Measurements from ENCODE around the gene PUM1.
"Not testable (repeated sequence)": the region's sequence is repeated elsewhere in the genome, so short reads cannot be mapped to it uniquely, and the experiment has no call there.

Gene PUM1

DNA sequence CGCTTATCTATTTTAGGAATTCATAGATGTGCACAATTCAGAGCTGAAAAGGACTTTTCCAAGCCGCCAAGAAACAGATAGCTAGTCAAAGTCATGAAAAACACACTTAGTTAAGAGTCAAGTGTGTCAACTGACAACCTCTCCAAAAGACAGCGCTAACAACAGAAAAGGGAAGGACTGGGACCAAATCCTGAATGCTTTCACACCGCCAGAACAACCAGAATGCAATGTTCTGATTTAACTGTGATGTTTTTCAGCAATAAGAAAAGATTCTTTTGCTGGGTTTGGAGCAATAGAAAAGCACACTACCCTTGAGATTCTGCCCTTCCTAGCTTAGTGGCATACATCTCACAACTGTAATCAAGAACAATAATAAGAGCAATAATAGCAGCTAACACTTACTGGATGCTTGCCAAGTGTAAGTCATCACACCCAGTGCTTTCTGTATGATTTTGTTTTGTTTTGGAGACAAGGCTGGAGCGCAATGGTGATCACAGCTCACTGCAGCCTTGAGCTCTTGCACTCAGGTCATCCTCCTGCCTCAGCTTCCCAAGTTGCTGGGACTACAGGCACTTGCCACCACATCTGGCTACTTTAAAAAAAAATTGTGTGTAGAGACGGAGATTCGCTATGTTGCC is 123.1 kb downstream of the PUM1 start:
- no peaks in the 10 kb centered on the region for H3K27me3 ChIP-seq (ENCODE audit: control insufficient read depth, insufficient read depth, low read length)
- H3K4me3 ChIP-seq (ENCODE audit: low read length) = no peak overlapping the region
- H3K4me1 ChIP-seq (ENCODE audit: control insufficient read depth, insufficient read depth, low read length) = no peaks in the 10 kb centered on the region
- H3K36me3 ChIP-seq (ENCODE audit: control insufficient read depth, insufficient read depth, low read length) = peaks cover 4% of the 10 kb centered on the region
- H3K9me3 ChIP-seq (ENCODE audit: control insufficient read depth, low read length) = no peaks in the 10 kb centered on the region
- no peak overlapping the region for H3K9ac ChIP-seq (ENCODE audit: low read length)

DNA sequence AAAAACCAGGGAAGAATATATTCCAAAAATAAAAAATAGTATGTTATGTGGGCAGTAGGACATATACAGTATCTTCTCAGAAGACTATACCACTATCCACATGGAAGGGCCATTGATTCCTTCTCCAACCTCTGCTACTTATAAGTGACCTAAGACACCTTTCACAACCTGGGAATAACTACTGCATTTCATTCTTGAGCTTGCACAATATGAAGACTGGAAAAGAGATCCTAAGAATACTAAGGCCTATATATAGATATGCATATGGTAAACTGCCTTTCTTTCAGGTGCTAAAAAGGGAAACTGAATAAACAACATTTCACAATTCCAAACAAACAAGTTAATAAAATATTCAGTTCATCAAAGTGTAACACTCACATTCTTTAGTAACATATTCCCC is 125.0 kb downstream of the PUM1 start:
- Histone ChIP-seq H3K9me3 (ENCODE audit: control insufficient read depth, low read length) (no peaks in the 10 kb centered on the region), H3K36me3 (ENCODE audit: control insufficient read depth, insufficient read depth, low read length) (peaks cover 14% of the 10 kb centered on the region), H3K4me3 (ENCODE audit: low read length) (no peak overlapping the region), H3K9ac (ENCODE audit: low read length) (no peak overlapping the region), H3K27me3 (ENCODE audit: control insufficient read depth, insufficient read depth, low read length) (no peaks in the 10 kb centered on the region), H3K4me1 (ENCODE audit: control insufficient read depth, insufficient read depth, low read length) (no peaks in the 10 kb centered on the region)

DNA sequence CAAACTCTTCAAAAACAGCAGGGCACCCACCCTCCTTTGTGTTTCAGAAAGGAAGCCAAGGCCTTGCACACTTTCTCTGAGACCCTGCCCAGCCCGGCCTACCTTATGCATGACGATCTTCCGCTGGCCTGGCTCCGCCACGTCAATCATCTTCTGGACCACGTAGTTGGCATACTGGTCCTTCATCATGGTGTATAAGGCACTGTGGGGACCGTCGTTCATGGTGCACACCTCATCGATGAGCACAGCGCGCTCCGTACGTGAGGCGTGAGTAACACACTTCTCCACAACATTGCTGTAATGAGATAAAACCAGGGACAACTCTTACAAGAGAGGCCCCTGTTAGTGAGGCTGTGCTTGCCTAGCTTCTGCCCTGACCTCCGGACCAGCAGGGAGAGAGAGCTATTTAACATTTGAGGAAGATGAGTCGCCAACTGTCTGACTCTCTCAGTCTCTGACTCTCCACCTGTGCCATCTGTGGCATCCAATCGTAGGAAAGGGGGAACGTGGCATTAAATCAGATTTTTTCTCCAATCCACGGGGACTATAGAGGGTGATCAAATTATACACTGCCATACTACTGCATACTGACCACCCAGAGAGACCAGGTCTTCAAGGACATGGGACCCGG is 128.9 kb downstream of the PUM1 start:
- Histone ChIP-seq H3K9ac (ENCODE audit: low read length) (no peak overlapping the region), H3K4me3 (ENCODE audit: low read length) (no peak overlapping the region), H3K36me3 (ENCODE audit: control insufficient read depth, insufficient read depth, low read length) (peaks cover 15% of the 10 kb centered on the region), H3K4me1 (ENCODE audit: control insufficient read depth, insufficient read depth, low read length) (no peaks in the 10 kb centered on the region), H3K9me3 (ENCODE audit: control insufficient read depth, low read length) (no peaks in the 10 kb centered on the region), H3K27me3 (ENCODE audit: control insufficient read depth, insufficient read depth, low read length) (no peaks in the 10 kb centered on the region)

DNA sequence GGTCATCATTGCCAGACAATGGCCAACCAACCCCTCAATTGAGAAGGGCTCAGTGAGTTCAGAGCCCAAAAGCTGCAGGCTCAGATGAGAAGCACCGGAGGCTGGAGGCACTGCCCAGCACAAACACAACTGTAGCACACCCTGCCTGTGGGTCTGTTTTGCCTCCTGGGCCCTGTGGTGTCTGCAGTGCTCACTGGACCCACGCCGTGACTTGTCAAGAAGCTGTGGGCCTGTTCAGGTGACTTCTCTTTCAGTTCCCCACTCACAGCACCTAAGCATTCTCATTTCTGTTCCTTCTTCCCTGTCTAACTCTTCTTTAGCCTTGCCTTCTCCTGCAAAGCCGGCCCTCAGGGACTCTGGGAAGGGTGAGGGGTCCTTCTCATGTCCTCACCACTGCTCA is 129.8 kb downstream of the PUM1 start:
- not testable (repeated sequence) for H3K27me3 ChIP-seq (ENCODE audit: control insufficient read depth, insufficient read depth, low read length); H3K9ac ChIP-seq (ENCODE audit: low read length); H3K4me1 ChIP-seq (ENCODE audit: control insufficient read depth, insufficient read depth, low read length); H3K4me3 ChIP-seq (ENCODE audit: low read length); H3K9me3 ChIP-seq (ENCODE audit: control insufficient read depth, low read length)
- peaks cover 18% of the 10 kb centered on the region for H3K36me3 ChIP-seq (ENCODE audit: control insufficient read depth, insufficient read depth, low read length)

DNA sequence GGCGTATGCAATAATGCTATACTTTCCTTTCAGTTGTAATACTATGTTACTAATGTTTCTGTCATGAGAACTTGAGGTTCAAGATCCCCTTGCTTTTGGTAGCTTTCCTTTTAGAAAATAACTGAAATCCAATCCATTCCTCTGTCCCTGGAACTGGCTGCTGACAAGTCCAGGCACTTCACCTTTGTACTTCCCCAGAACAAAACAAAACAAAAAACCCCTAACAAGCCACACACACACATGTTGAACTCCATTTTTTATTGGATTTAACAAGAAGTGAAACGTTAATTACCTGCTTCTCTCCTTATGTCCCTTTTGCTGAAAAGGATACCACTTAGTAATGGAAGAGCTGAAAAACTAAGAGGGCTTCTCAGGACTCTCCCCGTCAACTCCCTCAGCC is 130.9 kb downstream of the PUM1 start:
- no peaks in the 10 kb centered on the region for H3K9me3 ChIP-seq (ENCODE audit: control insufficient read depth, low read length)
- peaks cover 18% of the 10 kb centered on the region for H3K36me3 ChIP-seq (ENCODE audit: control insufficient read depth, insufficient read depth, low read length)
- no peak overlapping the region for H3K9ac ChIP-seq (ENCODE audit: low read length)
- no peaks in the 10 kb centered on the region for H3K4me1 ChIP-seq (ENCODE audit: control insufficient read depth, insufficient read depth, low read length)
- H3K4me3 ChIP-seq (ENCODE audit: low read length) = no peak overlapping the region
- no peaks in the 10 kb centered on the region for H3K27me3 ChIP-seq (ENCODE audit: control insufficient read depth, insufficient read depth, low read length)

DNA sequence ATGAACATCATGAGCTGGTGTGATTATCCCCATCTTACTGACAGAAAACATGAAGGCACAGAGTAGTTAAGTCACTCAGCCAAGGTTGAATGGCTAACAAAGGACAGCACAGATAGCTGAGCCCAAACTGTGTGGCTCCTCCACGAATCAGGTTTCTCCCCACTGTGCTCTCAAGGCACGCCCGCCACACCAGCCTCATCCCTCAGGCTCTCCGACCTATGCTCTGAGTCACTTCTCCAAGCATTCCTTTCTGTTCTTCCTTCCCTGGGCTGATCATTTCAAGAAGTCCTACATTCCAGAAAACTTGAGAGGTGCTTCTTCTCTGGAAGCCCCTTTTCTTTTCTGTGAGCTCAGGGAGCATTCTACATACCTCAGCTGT is 131.7 kb downstream of the PUM1 start:
- H3K9ac ChIP-seq (ENCODE audit: low read length) = no peak overlapping the region
- no peaks in the 10 kb centered on the region for H3K27me3 ChIP-seq (ENCODE audit: control insufficient read depth, insufficient read depth, low read length)
- H3K4me1 ChIP-seq (ENCODE audit: control insufficient read depth, insufficient read depth, low read length) = no peaks in the 10 kb centered on the region
- H3K9me3 ChIP-seq (ENCODE audit: control insufficient read depth, low read length) = no peaks in the 10 kb centered on the region
- H3K36me3 ChIP-seq (ENCODE audit: control insufficient read depth, insufficient read depth, low read length) = peaks cover 18% of the 10 kb centered on the region
- no peak overlapping the region for H3K4me3 ChIP-seq (ENCODE audit: low read length)

DNA sequence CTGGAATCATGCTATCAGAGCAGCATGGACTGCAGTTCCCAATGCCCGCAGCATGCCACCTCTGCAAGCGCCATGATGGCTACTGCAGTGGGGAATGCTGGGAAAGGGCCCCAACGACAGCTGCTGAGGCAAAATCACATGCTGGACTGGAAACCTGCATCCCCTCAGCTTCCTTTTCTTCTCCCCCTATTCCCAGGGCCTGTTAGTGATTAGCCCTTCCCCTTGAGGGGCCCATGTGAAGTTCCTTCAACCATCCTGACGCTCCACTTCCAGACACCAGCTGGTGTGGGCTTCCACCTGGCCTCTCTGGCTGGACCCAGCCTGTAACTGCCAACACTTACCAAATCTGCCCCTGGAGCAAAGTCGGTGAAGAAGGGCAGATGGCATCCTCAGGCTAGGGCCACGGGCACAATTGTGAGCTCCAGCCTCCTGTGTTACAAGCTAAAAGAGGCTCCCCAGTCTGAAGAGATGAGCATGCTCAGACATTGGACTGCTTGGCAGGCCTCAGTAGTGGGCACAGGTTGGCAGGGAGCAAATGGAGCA is 134.8 kb downstream of the PUM1 start:
- H3K36me3 ChIP-seq (ENCODE audit: control insufficient read depth, insufficient read depth, low read length) = peaks cover 9% of the 10 kb centered on the region
- H3K27me3 ChIP-seq (ENCODE audit: control insufficient read depth, insufficient read depth, low read length) = no peaks in the 10 kb centered on the region
- no peak overlapping the region for H3K4me3 ChIP-seq (ENCODE audit: low read length)
- H3K4me1 ChIP-seq (ENCODE audit: control insufficient read depth, insufficient read depth, low read length) = no peaks in the 10 kb centered on the region
- no peak overlapping the region for H3K9ac ChIP-seq (ENCODE audit: low read length)
- H3K9me3 ChIP-seq (ENCODE audit: control insufficient read depth, low read length) = no peaks in the 10 kb centered on the region

DNA sequence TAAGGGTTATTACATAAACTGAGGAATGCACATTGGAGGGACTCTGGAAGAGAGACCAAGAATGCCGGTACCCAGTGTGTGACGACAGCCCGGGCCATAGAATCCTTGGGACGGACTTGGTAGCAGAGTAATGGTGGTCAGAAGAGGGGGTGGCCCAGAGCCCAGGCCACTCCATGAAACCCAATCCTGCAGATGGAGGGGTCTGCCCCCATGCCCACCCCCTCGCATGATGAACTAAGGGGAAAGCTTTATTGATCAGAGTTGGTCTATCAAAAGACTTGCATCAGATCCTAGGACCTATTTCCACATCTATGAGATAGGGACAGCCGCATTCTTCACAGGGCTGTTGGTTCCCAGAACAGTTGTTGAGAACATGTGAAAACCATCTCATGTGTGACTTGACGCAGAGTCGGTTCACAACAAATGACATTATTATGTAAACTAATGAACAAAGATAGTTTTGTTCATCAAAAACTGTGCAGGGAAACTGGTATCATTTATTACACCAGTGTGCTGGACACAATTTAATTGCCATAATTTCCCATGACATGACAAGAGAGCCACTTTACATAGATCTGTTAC is 135.5 kb downstream of the PUM1 start:
- Histone ChIP-seq H3K9ac (ENCODE audit: low read length) (no peak overlapping the region), H3K9me3 (ENCODE audit: control insufficient read depth, low read length) (no peaks in the 10 kb centered on the region), H3K4me3 (ENCODE audit: low read length) (no peak overlapping the region), H3K36me3 (ENCODE audit: control insufficient read depth, insufficient read depth, low read length) (peaks cover 9% of the 10 kb centered on the region), H3K27me3 (ENCODE audit: control insufficient read depth, insufficient read depth, low read length) (no peaks in the 10 kb centered on the region), H3K4me1 (ENCODE audit: control insufficient read depth, insufficient read depth, low read length) (no peaks in the 10 kb centered on the region)

DNA sequence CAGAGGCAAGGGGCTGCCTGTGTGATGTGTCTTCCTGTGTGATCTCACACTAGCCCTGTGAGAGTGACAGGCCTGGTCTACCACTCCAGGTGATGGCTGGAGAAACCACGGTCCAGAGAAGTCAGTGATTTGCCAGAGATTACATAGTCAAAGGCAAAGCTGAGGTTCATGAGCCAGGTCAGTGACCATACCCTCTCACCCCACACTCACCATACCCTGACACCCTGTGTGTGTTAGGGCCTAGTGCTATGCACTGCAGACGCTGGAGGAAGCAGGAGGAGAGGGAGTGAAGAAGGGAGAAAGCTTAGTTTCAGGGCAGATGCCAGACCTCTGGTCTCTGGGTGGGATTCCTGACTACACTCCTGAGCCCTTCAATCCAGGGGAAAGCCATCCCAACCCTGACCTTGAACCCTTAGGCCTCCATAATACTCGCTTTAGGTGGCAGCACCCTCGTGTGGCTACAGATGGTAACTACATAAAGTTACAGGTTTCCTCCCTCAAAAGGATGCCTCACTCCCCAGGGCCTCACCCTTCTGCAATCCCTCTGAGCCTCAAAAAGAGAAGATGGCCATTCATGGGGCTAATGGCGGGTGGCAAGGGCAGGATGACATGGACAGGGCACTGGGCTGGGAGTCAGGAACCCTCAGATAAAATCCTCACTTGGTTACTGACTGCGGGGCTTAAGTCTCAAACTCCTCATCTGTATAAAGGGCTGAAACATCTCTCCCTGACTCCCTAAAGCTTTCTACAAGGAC is 136.2 kb downstream of the PUM1 start:
- H3K9ac ChIP-seq (ENCODE audit: low read length) = no peak overlapping the region
- no peak overlapping the region for H3K4me3 ChIP-seq (ENCODE audit: low read length)
- no peaks in the 10 kb centered on the region for H3K9me3 ChIP-seq (ENCODE audit: control insufficient read depth, low read length)
- H3K4me1 ChIP-seq (ENCODE audit: control insufficient read depth, insufficient read depth, low read length) = no peaks in the 10 kb centered on the region
- peaks cover 8% of the 10 kb centered on the region for H3K36me3 ChIP-seq (ENCODE audit: control insufficient read depth, insufficient read depth, low read length)
- H3K27me3 ChIP-seq (ENCODE audit: control insufficient read depth, insufficient read depth, low read length) = no peaks in the 10 kb centered on the region

DNA sequence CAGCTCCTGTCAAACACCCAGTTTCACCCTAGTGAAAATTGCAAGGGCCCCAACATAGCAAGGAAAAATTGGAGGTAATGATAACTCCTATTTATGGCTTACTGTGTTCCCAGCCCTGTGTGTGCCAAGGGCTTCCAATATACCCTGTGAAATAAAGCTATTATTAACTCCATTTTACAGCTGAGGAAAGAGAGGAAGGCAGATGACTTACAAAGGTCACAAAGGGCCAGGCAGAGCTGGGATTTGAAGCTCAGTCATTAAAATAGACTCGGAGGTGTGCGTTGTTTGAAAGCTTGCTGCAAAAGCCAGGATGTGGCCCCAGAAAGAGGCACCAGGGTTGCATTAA is 136.8 kb downstream of the PUM1 start:
- Histone ChIP-seq H3K4me3 (ENCODE audit: low read length) (no peak overlapping the region), H3K27me3 (ENCODE audit: control insufficient read depth, insufficient read depth, low read length) (no peaks in the 10 kb centered on the region), H3K9ac (ENCODE audit: low read length) (no peak overlapping the region), H3K36me3 (ENCODE audit: control insufficient read depth, insufficient read depth, low read length) (peaks cover 3% of the 10 kb centered on the region), H3K9me3 (ENCODE audit: control insufficient read depth, low read length) (no peaks in the 10 kb centered on the region), H3K4me1 (ENCODE audit: control insufficient read depth, insufficient read depth, low read length) (no peaks in the 10 kb centered on the region)

DNA sequence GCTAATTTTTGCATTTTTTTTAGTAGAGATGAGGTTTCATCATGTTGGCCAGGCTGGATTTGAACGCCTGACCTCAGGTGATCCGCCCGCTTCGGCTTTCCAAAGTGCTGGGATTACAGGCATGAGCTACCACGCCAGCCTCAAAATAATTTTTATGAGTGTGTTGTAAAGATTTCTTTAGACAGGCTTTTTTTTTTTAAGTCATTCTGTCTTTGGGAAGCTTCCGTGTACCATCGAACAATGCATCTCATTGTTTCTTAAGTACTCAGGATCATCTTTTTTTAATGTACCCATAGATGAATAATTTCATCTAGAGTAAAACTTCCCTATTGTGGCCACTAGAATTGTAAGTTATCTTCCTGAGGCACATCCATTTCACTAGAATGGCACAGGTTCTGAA is 137.3 kb downstream of the PUM1 start:
- Histone ChIP-seq H3K4me1 (ENCODE audit: control insufficient read depth, insufficient read depth, low read length) (no peaks in the 10 kb centered on the region), H3K4me3 (ENCODE audit: low read length) (no peak overlapping the region), H3K9me3 (ENCODE audit: control insufficient read depth, low read length) (no peaks in the 10 kb centered on the region), H3K9ac (ENCODE audit: low read length) (no peak overlapping the region), H3K36me3 (ENCODE audit: control insufficient read depth, insufficient read depth, low read length) (peaks cover 3% of the 10 kb centered on the region), H3K27me3 (ENCODE audit: control insufficient read depth, insufficient read depth, low read length) (no peaks in the 10 kb centered on the region)

DNA sequence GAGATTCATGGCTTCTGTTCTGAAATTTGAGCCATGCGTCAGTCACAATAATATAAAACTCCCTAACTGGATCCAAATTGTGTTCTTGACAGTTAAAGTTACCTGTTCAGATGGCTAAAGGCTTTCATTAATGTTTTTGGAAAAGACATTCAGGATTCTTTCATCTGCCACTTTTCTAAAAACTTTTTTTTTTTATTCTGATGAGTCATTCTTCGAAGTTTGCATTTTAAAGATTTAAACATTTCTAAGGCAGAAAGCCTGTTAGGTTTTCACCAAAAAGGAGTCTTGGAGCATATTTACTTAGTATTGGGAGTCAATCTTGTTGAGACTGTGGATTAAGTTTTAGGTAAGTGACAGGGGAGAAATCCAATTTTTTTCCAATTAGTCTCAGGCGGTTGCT is 138.1 kb downstream of the PUM1 start:
- Histone ChIP-seq H3K27me3 (ENCODE audit: control insufficient read depth, insufficient read depth, low read length) (no peaks in the 10 kb centered on the region), H3K9me3 (ENCODE audit: control insufficient read depth, low read length) (no peaks in the 10 kb centered on the region), H3K4me3 (ENCODE audit: low read length) (no peak overlapping the region), H3K9ac (ENCODE audit: low read length) (no peak overlapping the region), H3K36me3 (ENCODE audit: control insufficient read depth, insufficient read depth, low read length) (peaks cover 3% of the 10 kb centered on the region), H3K4me1 (ENCODE audit: control insufficient read depth, insufficient read depth, low read length) (no peaks in the 10 kb centered on the region)

Data from mucosa of stomach (tissue), 1 donor.